NK-92 (cell line): ENCODE data around the gene MARVELD1.
"Not testable (repeated sequence)": the region's sequence is repeated elsewhere in the genome, so short reads cannot be mapped to it uniquely, and the experiment has no call there.

Experiments
- DNase-seq: peaks from one replicate; lab custom pipeline; 2025; ENCODE audit not compliant: unreplicated experiment; lab: John Stamatoyannopoulos, UW

Gene MARVELD1

DNA sequence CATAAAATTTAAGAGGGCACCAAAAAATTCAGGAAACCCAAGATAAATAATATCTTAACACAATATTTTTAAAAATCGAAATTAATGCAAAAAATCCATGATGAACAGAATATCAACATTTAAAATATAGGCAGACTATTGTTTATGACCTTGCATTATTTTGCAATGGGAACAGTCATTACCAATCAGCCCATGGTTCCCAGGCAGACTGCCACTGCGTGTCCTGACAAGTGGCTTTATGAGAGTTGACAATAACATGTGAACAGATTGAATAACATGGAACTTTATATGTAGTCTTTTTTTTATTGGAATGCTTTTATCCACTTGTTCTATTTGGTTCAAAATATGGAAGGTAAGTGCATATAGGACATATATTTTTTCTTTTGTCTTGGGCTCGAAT is 23.4 kb upstream of the MARVELD1 start:
- no peak for DNase-seq

DNA sequence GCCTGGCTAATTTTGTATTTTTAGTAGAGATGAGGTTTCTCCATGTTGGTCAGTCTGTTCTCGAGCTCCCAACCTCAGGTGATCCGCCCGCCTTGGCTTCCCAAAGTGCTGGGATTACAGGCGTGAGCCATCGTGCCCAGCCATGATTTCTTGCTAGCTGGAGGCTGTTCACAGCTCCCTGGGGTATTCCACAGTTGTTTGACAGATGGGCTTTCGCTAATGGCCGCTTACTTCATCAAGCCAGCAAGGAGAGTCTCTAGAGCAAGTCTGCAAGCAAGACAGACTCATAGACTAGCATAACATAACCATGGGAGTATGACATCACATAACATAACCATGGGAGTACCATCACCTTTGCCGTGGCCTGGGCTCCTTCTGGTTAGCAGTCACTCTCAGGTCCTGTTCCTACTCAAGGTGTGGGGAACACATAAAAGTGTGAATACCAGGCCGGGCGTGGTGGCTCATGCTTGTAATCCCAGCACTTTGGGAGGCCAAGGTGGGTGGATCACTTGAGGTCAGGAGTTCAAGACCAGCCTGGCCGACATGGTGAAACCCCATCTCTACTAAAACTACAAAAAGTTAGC is 15.4 kb upstream of the MARVELD1 start:
- DNase-seq = not testable (repeated sequence)

DNA sequence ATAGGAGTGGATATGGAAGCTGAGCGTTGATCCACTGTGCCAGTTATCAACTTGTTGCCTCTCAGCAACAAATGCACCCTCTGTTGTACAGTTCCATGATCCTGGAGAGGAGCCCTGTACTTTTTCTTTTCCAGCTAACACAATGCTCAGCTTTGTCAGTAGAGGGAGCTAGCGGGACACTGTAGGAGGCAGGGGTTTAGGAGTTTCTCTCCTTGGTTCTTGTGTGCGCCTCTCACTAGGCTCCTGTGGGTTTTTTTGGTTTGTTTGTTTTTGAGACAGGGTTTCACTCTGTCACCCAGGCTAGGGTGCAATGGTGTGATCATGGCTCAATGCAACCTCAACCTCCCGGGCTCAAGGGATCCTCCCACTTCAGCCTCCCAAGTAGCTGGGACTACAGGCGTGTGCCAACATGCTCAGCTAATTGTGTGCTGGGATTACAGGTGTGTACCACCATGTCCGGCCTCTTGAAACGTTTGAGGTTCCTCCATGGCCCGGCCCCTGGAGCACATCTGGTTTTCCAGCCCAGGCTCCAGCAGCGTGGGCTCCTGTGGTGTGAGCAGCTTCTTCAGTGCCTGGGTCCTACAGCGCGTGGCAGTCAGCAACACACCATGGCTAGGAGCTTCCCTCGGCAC is 12.0 kb upstream of the MARVELD1 start:
- DNase-seq = no peak

GRCh38 chr10:97703398-97704067 is 10.0 kb upstream of the MARVELD1 start:
- DNase-seq = no peak

- DNase-seq = no peak
Measured at GRCh38 chr10:97704341-97704740, 9.2 kb upstream of the MARVELD1 start.

DNA sequence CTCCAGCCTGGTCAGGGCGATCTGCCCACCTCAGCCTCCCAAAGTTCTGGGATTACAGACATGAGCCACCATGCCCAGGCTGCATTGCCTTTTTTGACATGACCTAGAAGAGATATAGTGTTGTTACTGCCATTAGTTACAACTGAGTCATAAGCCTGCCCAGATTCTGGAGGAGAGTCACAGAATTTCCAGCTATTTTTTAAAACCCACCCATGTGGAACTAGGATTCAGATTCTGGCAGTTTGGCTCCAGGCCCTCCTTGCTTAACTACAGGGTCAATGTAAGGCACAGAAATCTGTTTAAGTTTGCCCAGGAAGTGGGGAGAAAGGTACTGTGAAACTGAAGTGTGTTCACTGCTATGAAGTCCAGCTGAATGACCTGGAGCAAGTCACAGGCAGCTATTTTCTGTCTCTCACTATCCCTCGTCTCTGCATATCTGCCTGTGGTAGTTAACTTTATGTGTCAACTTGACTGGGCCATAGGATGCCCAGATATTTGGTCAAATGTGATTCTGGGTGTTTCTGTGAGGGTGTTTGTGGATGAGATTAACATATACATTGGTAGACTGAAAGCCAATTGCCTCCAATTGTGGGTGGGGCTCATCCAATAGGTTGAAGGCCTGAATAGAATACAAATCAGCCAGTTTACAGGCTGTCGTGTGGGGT is 8.4 kb upstream of the MARVELD1 start:
- no peak for DNase-seq

DNA sequence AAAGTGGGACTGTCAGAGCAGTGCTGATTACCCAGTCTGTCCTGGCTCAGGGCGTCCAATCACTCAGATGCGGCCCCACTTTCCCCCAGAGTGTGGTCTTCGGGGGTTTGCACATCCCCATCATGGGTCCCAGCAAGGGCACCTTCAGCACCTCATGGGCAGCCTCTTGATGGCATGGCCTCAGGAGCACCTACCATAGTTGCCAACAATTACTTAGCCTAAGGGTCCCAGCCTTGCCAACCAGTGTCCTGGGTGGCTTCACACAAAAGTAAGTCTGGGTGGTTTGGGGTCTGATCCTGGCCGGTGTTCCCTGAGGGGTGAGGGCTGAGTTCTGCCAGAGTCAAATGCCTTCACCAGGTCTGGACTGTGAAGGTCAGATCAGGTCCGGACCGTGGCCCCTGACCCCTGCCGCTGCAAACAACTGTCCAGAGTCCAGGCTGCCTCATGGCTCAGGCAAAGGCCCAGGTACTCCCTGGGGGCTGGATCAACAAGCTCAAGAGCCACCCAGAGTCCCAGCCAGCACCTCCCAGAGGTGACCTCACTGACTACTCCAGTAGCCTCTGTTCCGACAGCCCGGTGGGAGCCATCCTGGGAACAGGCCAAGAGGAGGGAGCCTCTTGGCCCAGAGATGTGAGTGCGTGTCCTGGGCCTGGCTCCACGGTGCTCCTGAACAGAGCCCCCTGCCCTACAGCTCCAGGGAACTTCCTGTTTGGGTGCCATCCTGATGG is 6.2 kb upstream of the MARVELD1 start:
- DNase-seq = no peak

DNA sequence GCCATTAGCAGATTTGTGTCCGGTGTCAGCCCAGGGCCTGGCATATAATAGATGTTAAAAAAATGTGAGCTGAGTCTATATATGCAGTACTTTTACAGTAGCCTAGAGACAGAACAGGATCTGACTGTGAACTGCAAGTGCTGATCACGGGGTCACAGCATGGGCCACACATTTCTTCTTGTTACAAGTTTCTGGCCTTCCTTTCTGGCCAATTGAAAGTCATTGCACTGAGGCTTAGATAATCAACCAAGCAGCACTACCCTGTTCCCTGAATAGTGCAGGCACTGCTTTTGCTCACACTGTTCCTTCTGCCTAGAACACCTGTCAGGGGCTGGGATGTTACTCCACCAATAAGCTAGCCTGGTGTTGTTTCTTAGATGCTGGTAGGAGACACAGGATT is 5.4 kb upstream of the MARVELD1 start:
- DNase-seq = no peak

DNA sequence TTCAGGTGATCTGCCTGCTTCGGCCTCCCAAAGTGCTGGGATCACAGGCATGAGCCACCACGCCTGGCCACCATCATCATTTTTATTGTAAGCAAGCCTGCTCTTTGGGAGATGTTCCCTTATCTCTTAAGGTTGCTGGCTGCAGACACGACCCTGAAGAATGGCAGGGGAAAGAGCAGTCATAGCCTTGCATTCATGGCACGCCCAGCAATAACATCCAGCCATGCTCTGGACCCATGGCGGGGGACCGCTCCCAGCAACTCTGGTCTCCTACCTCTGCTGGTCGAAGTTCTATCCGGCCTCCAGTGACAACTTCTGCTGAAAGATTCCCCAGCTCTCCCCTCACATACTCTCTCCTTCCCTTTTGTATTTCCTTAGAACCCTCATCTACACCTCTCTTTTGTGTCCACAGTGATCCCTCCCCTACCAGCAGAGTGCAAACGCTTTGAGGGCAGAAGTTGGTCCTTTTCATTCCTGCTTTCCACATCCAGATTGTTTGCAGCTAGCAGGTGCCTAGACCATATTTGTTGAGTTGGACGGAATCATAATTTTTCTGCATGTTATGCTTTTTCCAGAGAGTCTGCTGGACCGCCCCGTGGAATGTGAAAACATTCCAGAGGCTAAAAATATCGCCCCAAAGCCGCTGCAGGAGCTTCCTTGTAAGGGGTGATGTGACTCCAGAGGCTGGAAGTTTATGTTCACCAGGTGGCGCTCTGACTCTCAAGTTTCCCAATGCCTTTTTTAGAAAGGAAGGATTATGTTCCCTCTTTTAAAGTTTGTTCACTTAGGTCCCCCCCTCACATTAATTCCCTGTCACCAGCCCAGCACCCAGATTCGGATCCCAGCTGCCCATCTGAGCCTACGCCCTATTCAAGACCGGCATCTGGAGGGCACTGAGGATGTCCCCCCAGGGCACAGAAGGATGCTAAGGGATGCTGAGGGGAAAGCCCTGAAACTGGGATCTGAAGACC is 4.3 kb upstream of the MARVELD1 start:
- no peak for DNase-seq

DNA sequence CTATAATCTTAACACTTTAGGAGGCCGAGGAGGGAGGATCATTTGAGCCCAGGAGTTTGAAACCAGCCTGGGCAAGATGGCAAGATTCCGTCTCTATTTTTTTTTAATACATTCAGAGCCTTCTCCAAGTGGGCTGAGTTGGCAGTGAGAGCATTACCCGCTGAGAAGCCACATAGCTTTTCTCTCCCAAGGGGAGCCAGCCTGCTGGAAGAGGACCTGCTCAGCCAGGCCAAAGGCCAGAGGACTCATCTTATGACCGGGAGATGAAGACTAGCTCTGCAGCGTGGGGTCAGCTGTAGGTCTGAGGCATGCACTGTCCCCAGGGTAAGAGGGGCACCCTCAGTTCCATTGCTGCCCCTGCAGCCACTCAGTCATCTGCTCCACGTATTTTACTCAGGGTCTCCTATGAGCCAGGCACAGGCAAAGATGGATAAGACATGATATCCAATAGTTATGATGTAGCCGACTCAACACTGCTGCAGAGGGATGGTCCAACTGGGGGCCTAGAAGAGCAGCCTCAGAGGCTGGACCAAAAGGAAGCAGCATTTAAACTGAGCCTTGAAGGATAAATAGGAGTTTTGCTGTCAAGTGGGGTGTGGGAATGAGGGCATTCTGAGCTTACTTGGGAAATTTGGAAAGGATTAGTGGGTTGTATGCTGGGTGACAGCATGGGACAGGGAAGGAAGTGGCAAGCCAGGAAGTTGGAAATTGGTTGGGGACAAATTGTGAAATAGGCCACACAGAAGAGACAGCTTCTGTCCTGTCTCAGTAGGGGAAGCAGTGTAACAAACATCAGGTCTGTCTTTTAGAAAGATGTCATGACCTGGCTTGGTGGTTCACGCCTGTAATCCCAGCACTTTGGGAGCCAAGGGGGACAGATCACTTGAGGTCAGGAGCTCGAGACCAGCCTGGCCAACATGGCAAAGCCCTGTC is 1.6 kb upstream of the MARVELD1 start:
- DNase-seq = no peak

GRCh38 chr10:97713826-97714400 is 383 bp downstream of the MARVELD1 start:
- no peak for DNase-seq

DNA sequence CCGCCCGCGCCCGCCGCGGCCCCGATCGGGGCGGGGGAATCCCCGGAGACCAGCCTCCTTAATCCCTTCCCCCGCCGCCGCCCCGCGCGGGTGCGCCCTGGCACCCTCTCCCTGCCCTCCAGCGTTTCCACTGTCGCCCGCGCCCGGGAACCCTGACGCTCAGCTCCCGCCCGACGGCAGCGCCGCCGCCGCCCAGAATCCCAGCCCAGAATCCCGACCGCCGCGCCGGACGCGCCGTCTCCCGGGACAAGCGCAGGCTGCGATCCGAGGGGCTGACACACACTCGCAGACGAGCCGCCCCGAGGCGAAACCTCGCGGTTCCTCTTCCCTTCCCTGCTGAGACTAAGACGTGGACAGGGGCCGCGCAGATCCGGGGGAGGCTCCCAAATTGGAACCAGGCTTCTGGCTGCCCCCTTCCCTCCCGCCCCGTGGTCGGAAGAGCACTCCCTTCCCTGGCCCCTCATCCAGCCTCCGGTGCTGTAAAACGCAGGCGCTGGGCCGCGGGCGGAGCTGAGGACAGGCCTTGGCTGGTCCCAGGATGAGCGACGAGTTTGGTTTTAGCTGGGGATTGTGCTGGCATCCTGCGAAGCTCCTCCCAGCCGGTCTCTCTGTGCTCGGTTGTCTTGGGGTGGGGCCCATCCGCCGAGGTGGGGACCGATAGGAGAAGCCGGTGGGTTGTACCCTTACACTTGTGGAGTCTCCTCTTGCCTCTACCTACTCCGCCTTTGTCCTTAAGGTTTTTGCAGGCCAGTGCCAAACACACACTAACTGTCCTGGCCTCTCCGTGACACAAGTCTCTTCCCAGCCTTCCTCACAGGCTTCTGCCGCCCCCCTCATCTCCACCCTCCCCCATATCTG is 1.1 kb downstream of the MARVELD1 start:
- no peak for DNase-seq

DNA sequence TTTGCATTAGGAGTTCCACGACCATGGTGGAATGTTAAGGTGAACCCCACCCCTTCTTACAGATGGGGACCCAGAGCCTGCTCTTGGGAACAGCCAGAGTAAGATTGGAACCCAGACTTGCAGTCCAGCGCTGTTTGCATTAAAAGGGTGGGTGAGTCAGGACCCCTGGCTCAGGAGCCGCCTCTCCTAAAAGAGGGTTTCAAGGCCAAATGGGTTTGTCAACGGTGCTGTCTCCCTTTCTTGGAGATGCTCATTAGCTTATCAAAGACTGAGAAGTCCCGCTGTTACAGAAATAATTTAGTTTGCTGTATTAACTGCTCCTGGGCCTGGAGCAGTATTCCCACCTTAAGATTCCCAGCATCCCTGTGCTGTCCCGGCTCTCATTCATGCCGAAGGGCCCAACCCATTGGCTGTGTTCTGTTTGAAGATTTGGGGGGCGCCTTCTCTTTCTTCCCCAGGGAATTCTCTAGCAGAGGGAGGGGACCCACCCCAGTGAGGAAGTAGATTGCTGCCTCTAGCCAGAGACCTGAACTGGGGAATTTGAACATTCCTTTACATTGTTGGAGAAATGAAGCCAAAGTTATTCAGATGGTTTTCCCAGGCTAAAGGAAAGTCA is 1.8 kb downstream of the MARVELD1 start:
- no peak for DNase-seq

DNA sequence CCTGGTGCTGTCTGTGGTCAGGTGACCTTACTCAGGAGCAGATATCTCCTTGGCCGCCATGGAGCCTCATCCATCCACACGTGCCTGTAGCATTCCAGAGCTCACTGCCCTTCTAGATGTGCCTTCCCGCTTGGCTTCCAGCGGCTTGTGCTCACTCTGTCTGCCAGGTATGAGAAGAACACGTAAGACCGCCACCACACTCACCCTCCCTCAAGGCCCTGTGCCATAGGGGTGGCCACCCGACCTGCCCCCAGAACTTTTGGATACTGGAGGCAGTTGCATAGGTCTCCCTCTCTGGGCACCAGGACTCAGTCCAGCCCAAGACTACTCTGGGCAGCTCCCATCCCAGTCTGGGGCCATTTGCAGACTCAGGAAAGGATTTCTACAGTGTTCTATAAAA is 4.1 kb downstream of the MARVELD1 start:
- DNase-seq = no peak

DNA sequence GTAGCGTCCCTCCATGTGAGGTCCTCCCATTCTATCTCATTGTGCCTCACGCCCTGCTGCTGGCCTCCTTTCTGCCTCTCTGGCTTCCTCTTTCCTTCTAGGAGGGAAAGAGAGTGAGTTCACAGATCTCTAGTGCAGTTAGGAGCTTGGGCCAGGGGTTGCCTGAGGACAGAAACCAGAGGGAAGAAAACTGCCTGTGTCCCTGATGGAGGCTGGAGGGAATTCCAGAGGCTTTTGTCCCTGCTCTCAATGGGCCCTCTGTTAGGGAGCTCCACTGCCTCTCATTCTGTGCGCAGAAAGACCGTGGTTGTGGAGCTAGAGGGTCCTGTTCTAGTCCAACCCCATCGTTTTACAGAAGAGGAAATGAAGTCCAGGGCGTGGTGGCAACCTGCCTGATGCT is 4.6 kb downstream of the MARVELD1 start:
- no peak for DNase-seq

- DNase-seq = no peak
Measured at GRCh38 chr10:97718659-97719142, 5.2 kb downstream of the MARVELD1 start.

- DNase-seq = no peak
Measured at GRCh38 chr10:97719602-97720001, 6.1 kb downstream of the MARVELD1 start.
